ENCODE measurements around the gene WHRN.

GRCh38 chr9:114465417-114465816 lies 39.9 kb downstream of the WHRN start:
- no peak for TF ChIP-seq POLR2AphosphoS5 (IDR thresholded peaks at IDR 0.05; ENCODE audit: low read depth)
- TF ChIP-seq CTCF (IDR thresholded peaks at IDR 0.05; ENCODE audit: insufficient read depth, low read length) = no peak
- TF ChIP-seq REST (IDR thresholded peaks at IDR 0.05; ENCODE audit: insufficient replicate concordance, low read depth) = no peak
